ENCODE results near the gene LYPD3.

LYPD3 gene

GRCh38 chr19:43485951-43486350 is 20.5 kb upstream of the LYPD3 start:
- DNase-seq, result no peak

- DNase-seq, result no peak
Observed at GRCh38 chr19:43483281-43483680, 17.9 kb upstream of the LYPD3 start.

GRCh38 chr19:43482193-43482592 is 16.8 kb upstream of the LYPD3 start:
- DNase-seq, result no peak

GRCh38 chr19:43481701-43482100 is 16.3 kb upstream of the LYPD3 start:
- no peak for DNase-seq

- no peak for DNase-seq
Observed at GRCh38 chr19:43480574-43480973, 15.2 kb upstream of the LYPD3 start.

- no peak for DNase-seq
Observed at GRCh38 chr19:43479961-43480561, 14.7 kb upstream of the LYPD3 start.

- no peak for DNase-seq
Observed at GRCh38 chr19:43479226-43479625, 13.8 kb upstream of the LYPD3 start.

- DNase-seq, result no peak
Observed at GRCh38 chr19:43478323-43478722, 12.9 kb upstream of the LYPD3 start.

- DNase-seq, result no peak
Observed at GRCh38 chr19:43476606-43477005, 11.2 kb upstream of the LYPD3 start.

GRCh38 chr19:43474986-43475705 is 9.7 kb upstream of the LYPD3 start:
- DNase-seq, result peak; percentile 99

- no peak for DNase-seq
Observed at GRCh38 chr19:43474487-43474886, 9.1 kb upstream of the LYPD3 start.

GRCh38 chr19:43471091-43471490 is 5.7 kb upstream of the LYPD3 start:
- no peak for DNase-seq

GRCh38 chr19:43470288-43470687 is 4.9 kb upstream of the LYPD3 start:
- peak; percentile 66 for DNase-seq

GRCh38 chr19:43469160-43469480 is 3.7 kb upstream of the LYPD3 start:
- no peak for DNase-seq

GRCh38 chr19:43468354-43469159 is 3.1 kb upstream of the LYPD3 start:
- no peak for DNase-seq

GRCh38 chr19:43467730-43468129 is 2.3 kb upstream of the LYPD3 start:
- DNase-seq, result no peak

- no peak for DNase-seq
Observed at GRCh38 chr19:43467276-43467675, 1.9 kb upstream of the LYPD3 start.

GRCh38 chr19:43466793-43467192 is 1.4 kb upstream of the LYPD3 start:
- DNase-seq, result no peak

- peak; percentile 92 for DNase-seq
Observed at GRCh38 chr19:43464134-43464775, 1.2 kb downstream of the LYPD3 start.

- DNase-seq, result peak; percentile 99
Observed at GRCh38 chr19:43463381-43464133, 1.9 kb downstream of the LYPD3 start.

- no peak for DNase-seq
Observed at GRCh38 chr19:43462785-43463380, 2.5 kb downstream of the LYPD3 start.

- no peak for DNase-seq
Observed at GRCh38 chr19:43462383-43462782, 3.0 kb downstream of the LYPD3 start.

Data from activated effector memory CD4-positive, alpha-beta T cell treated with anti-CD3 and anti-CD28 coated beads, Interleukin-2, amount 50 U/mL, for 16 hours (primary cell).